HG02763 (cell line): ENCODE results near the gene RASSF3.
"Not testable (repeated sequence)": the region's sequence is repeated elsewhere in the genome, so short reads cannot be mapped to it uniquely, and the experiment has no call there.

Source experiments
- ATAC-seq: cut with Tn5 transposase; IDR thresholded peaks from one replicate; pipeline ENCODE4 v1.9.1; 2021; ENCODE audit warnings: mild to moderate bottlenecking, moderate library complexity; ENCODE audit not compliant: unreplicated experiment

The RASSF3 gene

GRCh38 chr12:64688715-64689114 lies 78.4 kb downstream of the RASSF3 start:
- no peak for ATAC-seq

DNA sequence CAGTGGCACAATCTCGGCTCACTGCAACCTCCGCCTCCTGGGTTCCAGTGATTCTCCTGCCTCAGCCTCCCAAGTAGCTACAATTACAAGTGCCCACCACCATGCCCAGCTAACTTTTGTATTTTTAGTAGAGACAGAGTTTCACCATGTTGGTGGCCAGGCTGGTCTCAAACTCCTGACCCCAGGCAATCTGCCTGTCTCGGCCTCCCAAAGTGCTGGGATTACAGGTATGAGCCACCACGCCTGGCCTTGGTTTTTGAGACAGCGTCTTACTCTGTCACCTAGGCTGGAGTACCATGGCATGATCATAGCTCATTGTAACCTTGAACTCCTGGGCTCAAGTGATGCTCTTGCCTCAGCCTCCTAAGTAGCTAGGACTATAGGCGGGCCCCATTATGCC lies 79.9 kb downstream of the RASSF3 start:
- not testable (repeated sequence) for ATAC-seq

- no peak for ATAC-seq
Observed at GRCh38 chr12:64691227-64691794, 81.0 kb downstream of the RASSF3 start.

DNA sequence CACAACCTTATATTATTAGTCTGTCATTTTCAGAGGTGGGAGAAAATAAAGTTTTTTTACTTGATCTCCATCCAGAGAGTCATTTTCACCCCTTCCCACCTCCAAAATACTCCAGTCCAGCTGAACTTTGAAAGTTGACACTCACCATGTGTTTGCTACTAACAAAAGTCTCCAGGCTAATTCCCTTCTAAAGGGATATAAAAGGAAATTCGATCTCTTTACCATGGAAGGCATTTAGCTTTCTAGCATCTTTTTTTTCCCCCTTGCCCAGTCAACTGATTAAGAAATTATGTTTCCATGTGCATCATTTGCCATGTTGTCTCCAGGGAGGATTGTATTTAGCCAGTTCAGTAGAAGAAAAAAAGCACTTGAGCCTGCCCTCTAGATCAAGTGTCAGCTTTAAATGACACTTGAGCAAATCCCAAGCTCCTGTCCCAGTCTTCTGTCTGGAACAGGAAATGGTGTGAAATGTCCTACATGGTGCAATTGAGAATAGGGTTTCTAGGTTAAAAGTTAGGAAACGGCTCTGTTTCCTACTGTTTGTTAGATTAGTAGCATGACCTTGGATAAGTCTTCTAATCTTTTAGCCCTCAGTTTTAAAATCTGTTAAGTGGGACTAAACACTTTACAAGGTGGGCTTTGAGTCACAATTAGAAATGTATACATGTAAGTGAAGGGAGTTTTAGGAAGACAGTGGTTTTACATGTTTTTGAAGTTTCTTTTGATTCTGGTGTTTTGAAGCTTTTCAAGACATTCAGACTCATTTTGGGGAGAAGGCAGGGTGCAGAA lies 81.7 kb downstream of the RASSF3 start:
- ATAC-seq: no peak

DNA sequence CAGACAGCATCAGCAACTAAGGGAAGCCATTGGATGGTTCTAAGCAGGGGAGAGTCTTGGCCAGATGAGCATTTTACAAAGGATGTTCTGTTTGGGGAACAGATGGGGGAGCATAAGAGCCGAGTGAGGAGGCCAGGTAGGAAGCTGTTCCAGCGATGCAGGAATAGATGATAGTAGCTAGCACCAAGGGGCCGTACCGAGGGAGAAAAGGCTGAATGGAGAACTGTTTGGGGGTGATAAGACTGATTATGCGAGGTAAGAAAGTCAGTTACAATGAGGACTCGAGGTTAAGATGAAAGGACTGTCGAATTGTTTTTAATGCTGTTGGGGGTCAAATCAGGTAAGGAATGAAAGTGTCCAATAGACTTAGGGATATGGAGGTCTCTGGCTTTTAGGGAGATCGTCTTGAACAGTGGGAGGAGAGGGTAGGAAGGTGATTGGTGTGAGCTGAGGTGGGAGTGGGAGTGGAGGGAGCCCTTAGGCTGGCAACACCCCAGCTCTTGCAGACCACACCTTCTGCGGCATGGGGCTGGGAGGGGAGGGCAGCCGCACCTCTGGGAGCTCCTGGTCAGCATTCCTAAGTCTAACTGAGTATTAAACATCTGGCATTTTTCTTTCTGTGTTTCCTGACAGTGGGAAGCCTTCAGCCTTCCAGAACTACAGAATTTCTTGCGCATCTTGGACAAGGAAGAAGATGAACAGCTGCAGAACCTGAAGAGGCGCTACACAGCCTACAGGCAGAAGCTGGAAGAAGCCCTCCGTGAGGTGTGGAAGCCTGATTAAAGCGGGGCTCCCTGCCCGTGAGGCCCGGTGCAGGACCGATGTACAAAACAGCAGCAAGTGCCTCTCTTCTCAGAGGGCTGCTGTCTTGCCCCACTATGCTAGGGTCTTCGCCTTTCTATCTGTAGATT lies 84.1 kb downstream of the RASSF3 start:
- no peak for ATAC-seq

DNA sequence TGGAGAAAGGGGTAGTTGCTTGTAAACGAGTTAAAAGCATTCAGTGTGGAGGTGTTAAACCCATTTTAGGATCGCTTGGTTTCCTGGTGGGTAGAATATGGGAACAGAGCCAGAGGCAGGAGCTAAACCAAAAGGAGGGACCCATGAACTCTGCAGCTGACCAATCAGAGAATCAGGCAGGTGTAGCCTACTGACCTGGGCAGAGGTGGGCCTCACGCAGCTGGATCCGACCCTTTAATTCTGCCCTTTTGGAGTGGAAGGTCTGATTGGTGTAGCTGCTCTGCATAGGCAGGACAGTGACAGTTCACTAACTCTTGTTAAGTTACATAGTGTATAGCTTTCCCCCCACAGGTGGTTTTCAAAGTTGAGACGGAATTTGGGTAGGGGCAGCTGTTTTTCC lies 85.3 kb downstream of the RASSF3 start:
- ATAC-seq: no peak

DNA sequence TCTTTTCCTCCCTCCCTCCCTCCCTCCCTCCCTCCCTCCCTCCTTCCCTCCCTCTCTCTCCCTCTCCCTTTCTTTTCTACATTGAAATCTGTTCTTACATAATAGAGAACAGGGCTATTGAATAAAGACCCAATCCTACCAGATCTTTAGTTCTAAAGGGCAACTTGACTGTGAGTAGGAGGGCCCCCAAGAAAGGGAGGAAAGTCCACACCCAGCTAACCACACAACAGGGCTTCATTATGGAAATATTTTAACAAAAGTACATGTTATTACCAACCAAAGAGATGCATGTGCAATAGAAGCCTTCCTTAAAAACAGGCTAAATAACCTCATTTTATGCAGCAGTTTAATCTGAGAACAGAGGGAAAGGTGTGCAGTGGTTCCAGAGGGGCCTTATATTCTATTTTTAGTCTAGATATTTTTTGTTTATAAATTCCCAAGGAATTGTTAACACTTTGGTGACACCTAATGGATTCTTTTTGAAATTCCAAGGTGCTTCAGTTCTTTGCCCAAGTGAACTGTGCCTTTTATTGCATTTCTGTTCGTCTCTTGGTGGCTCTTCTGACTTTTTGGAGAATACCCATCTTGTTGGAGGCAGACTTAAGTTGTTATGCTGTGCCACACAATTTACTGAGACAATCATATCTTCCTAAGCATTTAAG lies 85.9 kb downstream of the RASSF3 start:
- ATAC-seq: no peak

DNA sequence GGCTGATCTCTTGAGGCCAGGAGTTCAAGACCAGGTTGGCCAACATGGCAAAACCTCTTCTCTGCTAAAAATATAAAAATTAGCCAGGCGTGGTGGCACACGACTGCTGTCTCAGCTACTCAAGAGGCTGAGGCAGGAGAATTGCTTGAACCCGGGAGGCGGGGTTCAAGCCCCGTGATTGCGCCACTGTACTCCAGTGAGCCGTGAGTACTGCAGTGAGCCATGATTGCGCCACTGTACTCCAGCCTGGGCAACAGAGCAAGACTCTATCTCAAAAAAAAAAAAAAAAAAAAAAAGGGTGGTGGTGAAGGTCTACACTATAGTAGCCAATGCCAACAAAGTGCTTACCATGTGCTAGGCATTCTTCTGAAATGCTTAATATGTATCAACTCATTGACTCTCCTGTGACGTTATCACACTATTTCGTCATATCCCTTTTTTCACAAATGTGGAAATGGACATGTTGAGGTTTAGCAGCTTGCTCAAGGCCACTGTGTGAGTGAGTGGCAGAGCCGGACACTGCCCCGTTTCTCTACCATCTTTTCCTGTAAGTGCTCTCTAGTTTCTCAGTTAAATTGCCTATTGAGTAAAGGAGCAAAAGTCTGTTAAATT lies 89.3 kb downstream of the RASSF3 start:
- no peak for ATAC-seq

DNA sequence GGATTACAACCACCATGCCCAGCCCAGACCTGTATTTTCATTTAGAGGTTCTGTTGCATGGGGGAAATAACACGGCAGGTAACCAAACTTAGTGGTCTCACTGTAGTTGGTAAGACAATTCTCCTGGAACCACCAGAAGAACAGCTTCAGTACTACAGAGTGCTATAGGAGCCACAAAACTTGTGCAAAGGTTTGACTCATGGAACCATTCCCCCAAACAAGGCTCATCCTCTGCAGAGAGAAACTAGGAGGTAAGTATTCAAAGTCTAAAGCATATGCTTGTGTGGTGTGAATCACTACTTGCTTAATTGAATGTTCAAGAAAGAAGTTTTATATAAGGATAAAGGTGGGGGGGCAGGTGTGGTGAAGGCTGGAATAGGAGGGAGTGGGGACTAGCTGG lies 90.2 kb downstream of the RASSF3 start:
- ATAC-seq: no peak

DNA sequence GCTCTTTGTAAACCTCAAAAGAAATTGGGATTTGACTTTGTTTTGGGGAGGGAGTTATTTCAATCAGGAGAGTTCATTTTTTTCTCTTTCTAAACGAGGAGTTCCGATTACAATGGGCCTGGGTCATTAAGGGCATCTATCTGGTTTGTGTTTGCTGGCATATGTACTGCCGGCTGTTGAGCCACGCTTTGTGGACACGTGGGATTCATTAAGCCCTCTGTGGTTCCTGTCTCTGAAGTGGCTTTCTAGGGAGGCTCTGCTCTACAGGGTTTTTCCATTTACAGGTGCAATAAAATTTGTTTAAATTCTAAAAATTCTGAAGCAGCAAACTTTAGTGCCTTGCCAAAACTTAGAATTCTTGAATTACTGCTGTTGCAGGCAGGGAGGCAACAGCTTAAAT lies 91.0 kb downstream of the RASSF3 start:
- ATAC-seq: no peak

- ATAC-seq: no peak
Observed at GRCh38 chr12:64706306-64706705, 96.0 kb downstream of the RASSF3 start.

- ATAC-seq: no peak
Observed at GRCh38 chr12:64706857-64707256, 96.6 kb downstream of the RASSF3 start.

DNA sequence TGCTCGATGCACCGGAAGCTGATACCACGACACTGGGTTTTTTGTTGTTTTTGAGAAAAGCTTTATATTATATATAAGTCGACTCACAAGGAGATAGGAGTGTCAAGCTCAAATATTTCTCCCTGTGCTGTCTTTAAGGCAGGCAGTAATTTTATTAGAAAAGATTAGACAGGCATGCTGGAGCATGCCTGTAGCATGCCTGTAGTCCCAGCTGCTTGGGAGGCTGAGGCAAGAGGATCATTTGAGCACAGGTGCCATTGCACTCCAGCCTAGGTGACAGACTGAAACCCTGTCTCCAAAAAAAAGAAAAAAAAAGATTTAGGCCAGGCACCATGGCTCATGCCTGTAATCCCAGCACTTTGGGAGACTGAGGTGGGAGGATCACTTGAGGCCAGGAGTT lies 97.1 kb downstream of the RASSF3 start:
- no peak for ATAC-seq

DNA sequence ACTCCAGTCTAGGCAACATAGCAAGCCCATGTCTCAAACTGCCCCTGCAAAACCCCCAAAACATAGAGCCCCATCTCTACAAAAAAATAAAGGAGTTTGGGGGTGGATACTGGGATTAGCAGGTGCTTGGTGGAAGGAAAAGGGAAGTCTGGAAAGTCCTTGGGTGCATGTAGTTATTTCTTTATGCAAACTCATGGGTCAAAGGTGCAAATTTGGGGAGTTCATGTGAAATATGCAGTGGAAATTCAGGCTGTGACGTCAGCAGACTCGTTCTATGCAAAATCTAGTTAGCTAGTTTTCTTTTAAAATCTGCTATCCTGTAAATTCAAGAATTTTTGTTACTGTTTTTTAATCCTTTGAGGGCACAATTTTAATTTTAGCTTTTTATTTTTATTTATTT lies 97.6 kb downstream of the RASSF3 start:
- ATAC-seq: no peak

GRCh38 chr12:64709429-64709828 lies 99.1 kb downstream of the RASSF3 start:
- no peak for ATAC-seq

- ATAC-seq: no peak
Observed at GRCh38 chr12:64713376-64713775, 103.1 kb downstream of the RASSF3 start.

DNA sequence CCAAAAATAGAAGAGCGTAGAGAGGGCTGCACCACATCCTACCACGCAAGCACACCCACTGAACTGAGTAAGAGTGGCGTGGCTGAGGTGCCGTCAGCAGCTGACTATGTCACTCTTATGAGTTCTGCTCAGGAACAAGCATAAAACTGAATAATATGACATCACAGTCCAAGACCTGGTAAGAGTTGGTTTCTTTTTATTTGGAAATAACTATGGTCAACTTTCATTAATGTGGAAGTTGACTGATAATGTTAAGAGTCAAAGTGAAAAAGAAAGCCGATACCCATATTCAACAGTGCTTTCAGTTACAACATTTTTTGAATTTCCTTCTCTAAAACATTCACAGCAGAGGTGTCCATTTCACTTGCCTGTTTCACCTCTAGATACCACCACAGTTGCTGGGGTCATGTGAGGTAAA lies 104.3 kb downstream of the RASSF3 start:
- ATAC-seq: peak; percentile 55

DNA sequence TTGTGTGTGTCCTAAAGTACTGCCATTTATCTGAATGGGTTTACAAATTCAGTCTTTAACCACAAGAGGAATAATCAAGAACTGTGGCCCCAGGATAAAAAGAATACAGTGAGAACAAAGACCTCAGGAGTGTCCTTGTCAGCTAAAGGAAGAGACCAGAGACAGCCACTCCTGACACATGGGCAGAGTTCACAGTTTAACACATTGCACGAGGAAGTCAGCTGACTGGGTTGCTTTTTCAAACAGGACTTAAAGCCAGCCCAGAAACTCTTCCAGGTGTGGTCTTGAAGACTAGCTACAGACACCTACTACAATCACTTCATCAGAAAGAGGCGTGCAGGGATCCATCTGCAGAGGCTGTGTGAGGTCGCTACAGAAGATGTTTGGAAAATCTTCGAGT lies 106.1 kb downstream of the RASSF3 start:
- no peak for ATAC-seq

DNA sequence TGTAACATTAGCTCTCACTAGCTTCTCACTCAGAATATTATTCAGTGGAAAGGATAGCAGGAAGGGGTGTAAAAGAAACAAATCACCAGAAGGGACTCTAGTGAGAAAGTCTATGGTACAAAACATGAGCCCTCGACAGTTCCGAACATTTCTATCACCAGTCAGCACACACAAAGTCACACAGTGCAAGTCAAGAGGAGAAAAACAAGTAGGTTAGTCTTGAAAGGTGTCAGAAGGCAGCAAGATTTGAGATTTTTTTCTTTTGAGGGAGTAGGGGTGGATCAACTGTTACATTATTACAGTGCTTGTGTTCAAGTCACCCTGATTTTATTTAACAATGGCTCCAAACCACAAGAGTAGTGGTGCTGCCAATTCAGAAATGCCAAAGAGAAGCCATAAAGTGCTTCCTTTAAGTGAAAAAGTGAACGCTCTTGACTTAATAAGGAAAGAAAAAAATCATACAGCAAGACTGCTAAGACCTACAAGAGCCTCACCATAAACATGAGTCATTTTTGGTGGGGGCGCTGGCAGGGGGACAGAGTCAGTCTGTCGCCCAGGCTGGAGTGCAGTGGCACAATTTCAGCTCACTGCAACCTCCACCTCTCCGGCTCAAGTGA lies 106.7 kb downstream of the RASSF3 start:
- no peak for ATAC-seq

- ATAC-seq: no peak
Observed at GRCh38 chr12:64718649-64719048, 108.4 kb downstream of the RASSF3 start.
